Activated T-cell treated with anti-CD3 and anti-CD28 coated beads, Interleukin-2, amount 50 U/mL, for 4 hours (primary cell): ENCODE results near the gene GRK4. TPM values are rescaled to one million over a fixed set of nuclear protein-coding genes. Genes with fewer than 3 reads are reported as not detected.
A peak's percentile ranks its signal among the peaks of the same experiment; 100 is the strongest.
"Not testable (repeated sequence)": the region's sequence is repeated elsewhere in the genome, so short reads cannot be mapped to it uniquely, and the experiment has no call there.

Source experiments
- ATAC-seq, 2 donors: fragments of 200-7000 bp; cut with Tn5 transposase; one replicate each; pipeline ENCODE4 v1.10.0; 2021
- DNase-seq: peaks from one replicate; pipeline ENCODE4 v3.0.0-alpha.2; 2020
- H3K27me3 Mint-ChIP-seq: one replicate; pipeline ENCODE4 v1.8.0; 2021; ENCODE audit warnings: low read depth, mixed read lengths
- H3K36me3 Mint-ChIP-seq: one replicate; pipeline ENCODE4 v1.8.0; 2022; ENCODE audit warnings: mixed read lengths; ENCODE audit not compliant: insufficient read depth
- H3K4me1 Mint-ChIP-seq: one replicate; pipeline ENCODE4 v1.8.0; 2021; ENCODE audit warnings: low read depth, mixed read lengths
- H3K4me3 Mint-ChIP-seq: one replicate; pipeline ENCODE4 v1.8.0; 2021; ENCODE audit warnings: mild to moderate bottlenecking, moderate library complexity, mixed read lengths
- H3K9me3 Mint-ChIP-seq: one replicate; pipeline ENCODE4 v1.8.0; 2021; ENCODE audit warnings: mixed read lengths
- total RNA-seq, 3 donors: library from RNA; stranded (reverse); gene quantifications; one replicate each; pipeline ENCODE4 v1.2.1, GENCODE V29; 2021

GRK4 gene
- total RNA-seq, 3 donors from 2014 or later: 2.7 to 3.0 (median 2.9) TPM

- Mint-ChIP-seq H3K27me3 (no peaks in the 10 kb centered on the region), H3K36me3 (peaks cover 73% of the 10 kb centered on the region), H3K4me3 (peak overlapping the region; percentile 74), H3K4me1 (peaks cover 61% of the 10 kb centered on the region), H3K9me3 (no peaks in the 10 kb centered on the region)
- peak; percentile 85 to 89 for ATAC-seq
- DNase-seq: no peak
These were observed 8.8 kb upstream of the GRK4 start for GRCh38 chr4:2954358-2955185.

- not testable (repeated sequence) for H3K27me3 Mint-ChIP-seq, DNase-seq, ATAC-seq
These were observed 8.0 kb upstream of the GRK4 start for GRCh38 chr4:2955186-2956044.

GRCh38 chr4:2958446-2958845, 4.9 kb upstream of the GRK4 start:
- no peaks in the 10 kb centered on the region for H3K27me3 Mint-ChIP-seq
- peak overlapping the region; percentile 39 for H3K4me3 Mint-ChIP-seq
- ATAC-seq: no peak
- peaks cover 61% of the 10 kb centered on the region for H3K4me1 Mint-ChIP-seq
- no peaks in the 10 kb centered on the region for H3K9me3 Mint-ChIP-seq
- H3K36me3 Mint-ChIP-seq: peaks cover 55% of the 10 kb centered on the region
- DNase-seq: no peak

More at GRCh38 chr4:2955186-2956044, 8.0 kb upstream of the GRK4 start:
- Mint-ChIP-seq H3K4me1 (peaks cover 65% of the 10 kb centered on the region), H3K36me3 (peaks cover 67% of the 10 kb centered on the region)
- H3K9me3 Mint-ChIP-seq, H3K4me3 Mint-ChIP-seq: not testable (repeated sequence)

- ATAC-seq, DNase-seq, H3K9me3 Mint-ChIP-seq, H3K27me3 Mint-ChIP-seq: not testable (repeated sequence)
- Mint-ChIP-seq H3K4me3 (peak overlapping the region; percentile 22), H3K36me3 (peaks cover 41% of the 10 kb centered on the region), H3K4me1 (peaks cover 52% of the 10 kb centered on the region)
These were observed 2.9 kb upstream of the GRK4 start for GRCh38 chr4:2960450-2960849.

GRCh38 chr4:2961421-2961810, 2.0 kb upstream of the GRK4 start:
- peak overlapping the region; percentile 90 for H3K4me3 Mint-ChIP-seq
- DNase-seq (no peak), ATAC-seq (no peak)
- H3K27me3 Mint-ChIP-seq: no peaks in the 10 kb centered on the region
- H3K4me1 Mint-ChIP-seq: peaks cover 44% of the 10 kb centered on the region
- peaks cover 33% of the 10 kb centered on the region for H3K36me3 Mint-ChIP-seq
- no peaks in the 10 kb centered on the region for H3K9me3 Mint-ChIP-seq

GRCh38 chr4:2961811-2962441, 1.4 kb upstream of the GRK4 start:
- Mint-ChIP-seq H3K27me3 (no peaks in the 10 kb centered on the region), H3K4me1 (peaks cover 41% of the 10 kb centered on the region)

GRCh38 chr4:2962614-2963174, 677 bp upstream of the GRK4 start:
- Mint-ChIP-seq H3K9me3 (no peaks in the 10 kb centered on the region), H3K4me3 (peak overlapping the region; percentile 90), H3K27me3 (no peaks in the 10 kb centered on the region), H3K36me3 (peaks cover 24% of the 10 kb centered on the region), H3K4me1 (peaks cover 38% of the 10 kb centered on the region)
- ATAC-seq (peak; percentile 22 to 33), DNase-seq (peak; percentile 15)

More at GRCh38 chr4:2961811-2962441, 1.4 kb upstream of the GRK4 start:
- ATAC-seq (peak; percentile 31 to 47), DNase-seq (no peak)
- Mint-ChIP-seq H3K36me3 (peaks cover 30% of the 10 kb centered on the region), H3K4me3 (peak overlapping the region; percentile 90), H3K9me3 (no peaks in the 10 kb centered on the region)

GRCh38 chr4:2963966-2964471, 648 bp downstream of the GRK4 start:
- H3K36me3 Mint-ChIP-seq: peaks cover 12% of the 10 kb centered on the region
- DNase-seq (no peak), ATAC-seq (no peak)
- peaks cover 25% of the 10 kb centered on the region for H3K4me1 Mint-ChIP-seq
- peak overlapping the region; percentile 89 for H3K4me3 Mint-ChIP-seq
- no peaks in the 10 kb centered on the region for H3K27me3 Mint-ChIP-seq
- H3K9me3 Mint-ChIP-seq: no peaks in the 10 kb centered on the region

GRCh38 chr4:2964706-2965258, 1.4 kb downstream of the GRK4 start:
- H3K4me3 Mint-ChIP-seq: peak overlapping the region; percentile 89
- peaks cover 20% of the 10 kb centered on the region for H3K4me1 Mint-ChIP-seq
- peaks cover 8% of the 10 kb centered on the region for H3K36me3 Mint-ChIP-seq
- DNase-seq (no peak), ATAC-seq (no peak)
- H3K9me3 Mint-ChIP-seq: no peaks in the 10 kb centered on the region
- H3K27me3 Mint-ChIP-seq: no peaks in the 10 kb centered on the region

- Mint-ChIP-seq H3K27me3 (no peaks in the 10 kb centered on the region), H3K36me3 (peaks cover 8% of the 10 kb centered on the region), H3K9me3 (no peaks in the 10 kb centered on the region), H3K4me1 (peaks cover 16% of the 10 kb centered on the region), H3K4me3 (peak overlapping the region; percentile 64)
- ATAC-seq (no peak), DNase-seq (no peak)
These were observed 1.9 kb downstream of the GRK4 start for GRCh38 chr4:2965262-2965661.

GRCh38 chr4:2968381-2968780, 5.0 kb downstream of the GRK4 start:
- H3K4me1 Mint-ChIP-seq: peaks cover 7% of the 10 kb centered on the region
- no peaks in the 10 kb centered on the region for H3K9me3 Mint-ChIP-seq
- H3K4me3 Mint-ChIP-seq: no peak overlapping the region
- no peak for DNase-seq
- no peaks in the 10 kb centered on the region for H3K36me3 Mint-ChIP-seq
- no peaks in the 10 kb centered on the region for H3K27me3 Mint-ChIP-seq
- no peak for ATAC-seq

- ATAC-seq (no peak), DNase-seq (no peak)
- Mint-ChIP-seq H3K4me3 (no peak overlapping the region), H3K4me1 (no peaks in the 10 kb centered on the region), H3K9me3 (no peaks in the 10 kb centered on the region), H3K27me3 (peaks cover 1% of the 10 kb centered on the region), H3K36me3 (no peaks in the 10 kb centered on the region)
These were observed 7.9 kb downstream of the GRK4 start for GRCh38 chr4:2971275-2971674.

GRCh38 chr4:2977211-2978088, 14.1 kb downstream of the GRK4 start:
- Mint-ChIP-seq H3K9me3 (peaks cover 4% of the 10 kb centered on the region), H3K4me3 (no peak overlapping the region), H3K27me3 (peaks cover 3% of the 10 kb centered on the region), H3K4me1 (no peaks in the 10 kb centered on the region), H3K36me3 (no peaks in the 10 kb centered on the region)
- ATAC-seq (no peak), DNase-seq (no peak)
